Esophagus (tissue), 2 donors: ENCODE data around the gene C1QC. TPM values are rescaled to one million over a fixed set of nuclear protein-coding genes. Genes with fewer than 3 reads are reported as not detected.
"Not testable (repeated sequence)": the region's sequence is repeated elsewhere in the genome, so short reads cannot be mapped to it uniquely, and the experiment has no call there.

Experiments
- H3K27ac ChIP-seq, 2 donors: one replicate each; pipeline ENCODE4 v1.5.1; 2013; ENCODE audit warnings: low read depth in 2 of 2, mild to moderate bottlenecking in 2 of 2, inconsistent platforms in 1 of 2, low read length in 1 of 2, moderate library complexity in 1 of 2
- H3K27me3 ChIP-seq, 2 donors: one replicate each; pipeline ENCODE4 v1.6.1; 2013; ENCODE audit warnings: low read length in 2 of 2, control low read depth in 1 of 2, mild to moderate bottlenecking in 1 of 2; ENCODE audit not compliant: insufficient read depth in 2 of 2, control insufficient read depth in 1 of 2
- H3K36me3 ChIP-seq, 2 donors: one replicate each; pipeline ENCODE4 v1.6.1; 2013; ENCODE audit warnings: low read length in 1 of 2; ENCODE audit not compliant: control insufficient read depth in 2 of 2, insufficient read depth in 2 of 2
- H3K4me1 ChIP-seq, 2 donors: one replicate each; pipeline ENCODE4 v1.6.1; 2013; ENCODE audit warnings: low read length in 1 of 2; ENCODE audit not compliant: control insufficient read depth in 2 of 2, insufficient read depth in 2 of 2
- H3K4me3 ChIP-seq, 2 donors: one replicate each; pipeline ENCODE4 v1.5.1; 2013; ENCODE audit warnings: low read length in 2 of 2, mild to moderate bottlenecking in 2 of 2, low read depth in 1 of 2, moderate library complexity in 1 of 2
- H3K9me3 ChIP-seq, 2 donors: one replicate each; pipeline ENCODE4 v1.6.1; 2013; ENCODE audit warnings: mild to moderate bottlenecking in 2 of 2, low read depth in 1 of 2, low read length in 1 of 2, moderate library complexity in 1 of 2; ENCODE audit not compliant: control insufficient read depth in 2 of 2, insufficient read depth in 1 of 2
- WGBS, 2 donors: extraction: QIAGEN DNeasy Blood & Tissue Kit; methylation state at CpG; one replicate each; pipeline ENCODE4 v1.1.7; 2013; 5-methylcytosine and 5-hydroxymethylcytosine counted together
- polyA plus RNA-seq, 2 donors: library from polyadenylated mRNA; stranded (reverse); fragments of 200-250 nt; gene quantifications; one replicate each; pipeline ENCODE4 v1.2.3, GENCODE V29; 2013
- donor health status: healthy with polysubstance abuse.
- donor health status: Bipolar disorder and iron deficiency.

C1QC gene
- polyA plus RNA-seq, 2 donors: 9.4 to 18.5 TPM

- Histone ChIP-seq H3K9me3 (no peaks in the 10 kb centered on the region), H3K27me3 (no peaks in the 10 kb centered on the region), H3K36me3 (no peaks in the 10 kb centered on the region), H3K4me3 (no peak overlapping the region), H3K27ac (no peak overlapping the region), H3K4me1 (no peaks in the 10 kb centered on the region)
- WGBS, 2 donors: 58 to 59% methylated on average over 3 of the region's 3 CpGs
Measured at GRCh38 chr1:22658385-22659163, 15.1 kb downstream of the C1QC start.

GRCh38 chr1:22660716-22661241 lies 17.3 kb downstream of the C1QC start:
- no peaks in the 10 kb centered on the region for H3K9me3 ChIP-seq
- H3K4me3 ChIP-seq: no peak overlapping the region
- no peaks in the 10 kb centered on the region for H3K4me1 ChIP-seq
- no peaks in the 10 kb centered on the region for H3K27me3 ChIP-seq
- H3K27ac ChIP-seq: no peak overlapping the region
- WGBS, 2 donors: 92 to 93% methylated on average over 19 of the region's 19 CpGs
- no peaks in the 10 kb centered on the region for H3K36me3 ChIP-seq

GRCh38 chr1:22661880-22662279 lies 18.4 kb downstream of the C1QC start:
- Histone ChIP-seq H3K27me3 (no peaks in the 10 kb centered on the region), H3K4me1 (no peaks in the 10 kb centered on the region), H3K9me3 (no peaks in the 10 kb centered on the region), H3K4me3 (no peak overlapping the region), H3K36me3 (no peaks in the 10 kb centered on the region), H3K27ac (no peak overlapping the region)
- WGBS, 2 donors: 80 to 88% methylated on average over 2 of the region's 2 CpGs

DNA sequence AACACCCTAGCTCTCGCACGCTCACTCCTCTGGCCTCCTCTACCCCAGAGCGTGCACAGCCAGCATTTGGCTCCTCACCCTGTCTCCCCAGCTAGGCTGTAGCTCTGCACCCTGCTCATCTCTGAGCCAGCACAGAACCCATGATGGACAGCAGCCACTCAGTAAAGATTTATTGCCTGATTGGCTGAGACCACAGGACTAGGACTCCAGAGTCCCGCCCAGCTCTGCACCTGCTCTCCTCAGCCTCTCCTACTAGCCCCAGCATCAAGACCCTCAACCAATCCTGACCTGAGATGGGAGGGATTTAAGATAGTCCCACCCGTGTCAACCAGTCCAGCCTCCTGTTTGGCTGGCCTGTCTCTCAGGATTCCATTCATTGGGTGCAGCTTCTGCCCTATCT lies 18.9 kb downstream of the C1QC start:
- H3K36me3 ChIP-seq: no peaks in the 10 kb centered on the region
- 73 to 75% methylated on average over 5 of the region's 5 CpGs for WGBS, 2 donors
- no peak overlapping the region for H3K4me3 ChIP-seq
- no peaks in the 10 kb centered on the region for H3K27me3 ChIP-seq
- H3K9me3 ChIP-seq: no peaks in the 10 kb centered on the region
- no peak overlapping the region for H3K27ac ChIP-seq
- no peaks in the 10 kb centered on the region for H3K4me1 ChIP-seq

DNA sequence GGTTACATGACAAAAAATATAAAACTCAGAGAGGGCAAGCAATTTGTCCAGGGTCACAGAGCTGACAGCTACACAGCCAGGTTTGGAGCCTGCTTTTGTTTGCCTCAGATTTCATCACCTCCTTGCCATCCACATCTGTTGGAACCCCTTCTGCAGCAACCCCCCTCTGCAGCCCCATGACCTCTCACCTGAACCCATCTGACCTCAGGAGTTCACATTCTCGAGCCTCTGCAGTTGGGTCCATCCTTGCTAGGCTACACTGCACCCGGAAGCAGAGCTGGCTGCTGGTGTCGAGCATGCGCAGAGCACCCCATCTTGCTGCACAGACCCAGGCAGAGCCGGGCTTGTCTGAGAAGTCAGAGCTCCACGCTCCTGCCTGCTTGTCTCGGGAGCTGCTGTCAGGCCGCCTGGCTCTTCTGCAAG lies 19.6 kb downstream of the C1QC start:
- Histone ChIP-seq H3K9me3 (no peaks in the 10 kb centered on the region), H3K4me3 (no peak overlapping the region), H3K4me1 (no peaks in the 10 kb centered on the region), H3K27ac (no peak overlapping the region), H3K36me3 (no peaks in the 10 kb centered on the region), H3K27me3 (no peaks in the 10 kb centered on the region)
- 78 to 79% methylated on average over 8 of the region's 8 CpGs for WGBS, 2 donors

- no peak overlapping the region for H3K4me3 ChIP-seq
- 39 to 41% methylated on average over 7 of the region's 7 CpGs for WGBS, 2 donors
- H3K27me3 ChIP-seq: no peaks in the 10 kb centered on the region
- no peak overlapping the region for H3K27ac ChIP-seq
- H3K9me3 ChIP-seq: no peaks in the 10 kb centered on the region
- H3K4me1 ChIP-seq: no peaks in the 10 kb centered on the region
- H3K36me3 ChIP-seq: no peaks in the 10 kb centered on the region
Measured at GRCh38 chr1:22665752-22666151, 22.3 kb downstream of the C1QC start.

GRCh38 chr1:22666412-22666811 lies 23.0 kb downstream of the C1QC start:
- Histone ChIP-seq H3K27ac (no peak overlapping the region), H3K27me3 (no peaks in the 10 kb centered on the region), H3K4me1 (no peaks in the 10 kb centered on the region), H3K4me3 (no peak overlapping the region), H3K36me3 (no peaks in the 10 kb centered on the region), H3K9me3 (no peaks in the 10 kb centered on the region)
- WGBS, 2 donors: 47 to 72% methylated on average over 2 of the region's 2 CpGs

- not testable (repeated sequence) for H3K27me3 ChIP-seq
Measured at GRCh38 chr1:22668840-22669239, 25.4 kb downstream of the C1QC start.

DNA sequence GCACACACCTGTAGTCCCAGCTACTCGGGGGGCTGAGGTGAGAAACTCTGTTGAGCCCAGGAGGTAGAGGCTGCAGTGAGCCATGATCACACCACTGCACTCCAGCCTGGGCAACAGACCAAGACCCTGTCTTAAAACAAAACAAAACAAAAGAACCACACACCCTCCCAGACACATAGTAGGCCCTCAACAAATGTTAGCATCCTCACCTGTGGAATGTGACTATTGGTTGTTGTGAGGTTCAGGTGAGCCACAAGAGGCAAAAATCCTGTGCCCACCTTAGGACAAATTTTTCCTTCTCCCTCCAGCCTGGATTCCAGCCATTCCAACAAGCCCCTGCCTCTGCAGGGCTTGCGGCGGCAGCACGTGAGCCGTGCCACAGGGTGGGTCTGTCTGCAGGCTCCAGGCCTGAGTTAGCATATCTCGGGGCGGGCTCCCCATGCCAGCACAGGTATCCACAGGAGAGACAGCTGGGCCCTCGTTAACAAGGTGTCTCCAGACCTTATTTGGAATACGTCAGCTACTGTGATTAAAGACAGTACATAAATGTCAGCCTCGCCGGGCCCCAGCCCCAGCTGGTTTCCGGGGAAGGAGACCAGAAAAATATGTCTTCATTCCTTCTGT lies 27.0 kb downstream of the C1QC start:
- H3K36me3 ChIP-seq: no peaks in the 10 kb centered on the region
- no peaks in the 10 kb centered on the region for H3K4me1 ChIP-seq
- 34 to 45% methylated on average over 12 of the region's 12 CpGs for WGBS, 2 donors
- H3K27me3 ChIP-seq: no peaks in the 10 kb centered on the region
- no peak overlapping the region for H3K27ac ChIP-seq
- no peaks in the 10 kb centered on the region for H3K9me3 ChIP-seq
- no peak overlapping the region for H3K4me3 ChIP-seq

More at GRCh38 chr1:22668840-22669239, 25.4 kb downstream of the C1QC start:
- H3K27ac ChIP-seq, H3K4me1 ChIP-seq, H3K4me3 ChIP-seq, H3K9me3 ChIP-seq, H3K36me3 ChIP-seq: not testable (repeated sequence)
- 88 to 94% methylated on average over 2 of the region's 2 CpGs for WGBS, 2 donors

DNA sequence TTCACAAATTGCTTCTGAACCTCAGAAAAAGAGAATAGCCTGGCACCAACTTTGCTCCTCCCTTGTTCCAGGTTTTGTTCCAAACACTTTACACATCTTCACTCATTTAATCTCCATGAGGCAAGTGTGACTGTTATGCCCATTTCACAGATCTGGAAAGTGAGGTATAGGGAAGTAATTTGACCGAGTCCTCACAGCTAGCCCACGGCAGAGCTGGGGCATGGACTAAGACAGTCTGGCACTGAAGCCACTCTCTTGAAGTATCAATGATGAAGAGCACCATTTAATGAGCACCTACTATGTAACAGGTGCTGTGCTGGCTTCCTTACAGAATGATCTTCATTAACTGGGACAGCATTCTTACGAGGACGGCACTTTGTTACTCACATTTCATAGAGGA lies 28.6 kb downstream of the C1QC start:
- WGBS, 2 donors: 84 to 90% methylated on average over 4 of the region's 4 CpGs
- no peaks in the 10 kb centered on the region for H3K27me3 ChIP-seq
- H3K9me3 ChIP-seq: no peaks in the 10 kb centered on the region
- no peaks in the 10 kb centered on the region for H3K4me1 ChIP-seq
- H3K4me3 ChIP-seq: no peak overlapping the region
- no peak overlapping the region for H3K27ac ChIP-seq
- H3K36me3 ChIP-seq: no peaks in the 10 kb centered on the region
